ENCODE results near the gene PHOX2B. TPM values are rescaled to one million over a fixed set of nuclear protein-coding genes. Genes with fewer than 3 reads are reported as not detected.

The PHOX2B gene
- polyA plus RNA-seq, 1 experiment, result not detected

DNA sequence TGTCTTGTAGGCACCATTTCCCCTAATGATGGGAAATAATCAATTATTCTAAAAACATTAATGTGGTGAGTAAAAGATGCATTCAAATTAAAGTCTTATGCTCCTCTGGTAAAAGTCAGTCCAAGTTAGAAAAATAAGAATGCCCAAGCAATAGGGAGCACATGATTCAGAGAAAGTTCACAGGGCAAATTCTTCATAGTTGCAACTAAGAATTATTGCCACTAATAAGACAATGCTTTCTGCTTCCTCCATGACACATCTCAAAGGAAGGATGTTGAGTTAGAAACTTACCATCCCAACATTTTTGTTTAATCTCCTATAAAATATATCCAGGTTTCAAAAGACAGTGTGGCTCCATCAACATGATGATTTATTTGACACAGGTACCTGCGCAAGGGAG, 26.3 kb downstream of the PHOX2B start:
- no peaks in the 10 kb centered on the region for H3K27me3 ChIP-seq (ENCODE audit: control insufficient read depth, insufficient read depth, low read length)
- H3K4me3 ChIP-seq (ENCODE audit: low read depth, low read length), result no peak overlapping the region
- CTCF ChIA-PET, result no interaction called here
- POLR2A ChIA-PET, result no interaction called here
- TF ChIP-seq CTCF (IDR thresholded peaks at IDR 0.05; ENCODE audit: low read depth, low read length), result no peak
- no peak for DNase-seq (ENCODE audit: low read depth, low spot score)
- H3K27ac ChIP-seq (ENCODE audit: low read depth, low read length), result no peak overlapping the region
- no peaks in the 10 kb centered on the region for H3K9me3 ChIP-seq (ENCODE audit: control insufficient read depth, insufficient read depth, low read length)

- ChIA-PET CTCF (no interaction called here), POLR2A (no interaction called here)
- Histone ChIP-seq H3K27me3 (ENCODE audit: control insufficient read depth, insufficient read depth, low read length) (no peaks in the 10 kb centered on the region), H3K4me3 (ENCODE audit: low read depth, low read length) (no peak overlapping the region), H3K9me3 (ENCODE audit: control insufficient read depth, insufficient read depth, low read length) (no peaks in the 10 kb centered on the region), H3K27ac (ENCODE audit: low read depth, low read length) (peak overlapping the region; percentile 58)
- no peak for TF ChIP-seq CTCF (IDR thresholded peaks at IDR 0.05; ENCODE audit: low read depth, low read length)
- DNase-seq (ENCODE audit: low read depth, low spot score), result no peak
These were observed 29.1 kb downstream of the PHOX2B start for GRCh38 chr4:41719417-41719816.

DNA sequence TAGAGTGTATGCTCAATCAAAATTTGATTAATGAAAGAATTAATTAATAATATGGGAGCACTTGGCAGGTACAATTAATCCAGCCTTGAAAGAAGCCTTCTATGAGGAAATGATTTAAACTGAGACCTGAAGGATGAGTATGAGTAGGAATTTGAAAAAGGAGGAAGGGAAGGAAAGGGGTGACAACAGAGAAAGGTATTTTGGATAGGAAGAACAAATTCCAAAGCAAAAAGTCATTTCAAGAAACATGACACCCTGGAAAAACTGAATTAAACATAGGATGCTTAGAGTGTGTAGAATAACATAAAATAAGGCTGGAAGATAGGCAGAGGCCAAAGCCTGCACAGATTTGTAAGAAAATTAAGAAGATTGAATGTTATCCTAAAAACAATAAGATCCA, 29.6 kb downstream of the PHOX2B start:
- Histone ChIP-seq H3K4me3 (ENCODE audit: low read depth, low read length) (no peak overlapping the region), H3K9me3 (ENCODE audit: control insufficient read depth, insufficient read depth, low read length) (no peaks in the 10 kb centered on the region), H3K27me3 (ENCODE audit: control insufficient read depth, insufficient read depth, low read length) (no peaks in the 10 kb centered on the region), H3K27ac (ENCODE audit: low read depth, low read length) (no peak overlapping the region)
- ChIA-PET CTCF (interaction anchor here (0.6 to 1.3 kb wide), 2 partner anchors 121 to 142 kb away, joined by 3 read pairs; no protein-coding TSS in a partner anchor), POLR2A (no interaction called here)
- TF ChIP-seq CTCF (IDR thresholded peaks at IDR 0.05; ENCODE audit: low read depth, low read length), result no peak
- DNase-seq (ENCODE audit: low read depth, low spot score), result no peak

GRCh38 chr4:41715155-41715554, 33.4 kb downstream of the PHOX2B start:
- POLR2A ChIA-PET, result no interaction called here
- DNase-seq (ENCODE audit: low read depth, low spot score), result no peak
- Histone ChIP-seq H3K4me3 (ENCODE audit: low read depth, low read length) (no peak overlapping the region), H3K9me3 (ENCODE audit: control insufficient read depth, insufficient read depth, low read length) (no peaks in the 10 kb centered on the region), H3K27me3 (ENCODE audit: control insufficient read depth, insufficient read depth, low read length) (no peaks in the 10 kb centered on the region), H3K27ac (ENCODE audit: low read depth, low read length) (no peak overlapping the region)
- CTCF ChIA-PET, result no interaction called here
- no peak for TF ChIP-seq CTCF (IDR thresholded peaks at IDR 0.05; ENCODE audit: low read depth, low read length)

- POLR2A ChIA-PET, result no interaction called here
- Histone ChIP-seq H3K27me3 (ENCODE audit: control insufficient read depth, insufficient read depth, low read length) (no peaks in the 10 kb centered on the region), H3K27ac (ENCODE audit: low read depth, low read length) (no peak overlapping the region), H3K4me3 (ENCODE audit: low read depth, low read length) (no peak overlapping the region), H3K9me3 (ENCODE audit: control insufficient read depth, insufficient read depth, low read length) (no peaks in the 10 kb centered on the region)
- no peak for TF ChIP-seq CTCF (IDR thresholded peaks at IDR 0.05; ENCODE audit: low read depth, low read length)
- CTCF ChIA-PET, result no interaction called here
- no peak for DNase-seq (ENCODE audit: low read depth, low spot score)
These were observed 34.0 kb downstream of the PHOX2B start for GRCh38 chr4:41714364-41715000.

All from AG04450 (cell line).